ENCODE results near the gene GALNT16.

The GALNT16 gene

GRCh38 chr14:69317102-69317755 lies 57.3 kb downstream of the GALNT16 start:
- DNase-seq (ENCODE audit: low spot score): no peak

DNA sequence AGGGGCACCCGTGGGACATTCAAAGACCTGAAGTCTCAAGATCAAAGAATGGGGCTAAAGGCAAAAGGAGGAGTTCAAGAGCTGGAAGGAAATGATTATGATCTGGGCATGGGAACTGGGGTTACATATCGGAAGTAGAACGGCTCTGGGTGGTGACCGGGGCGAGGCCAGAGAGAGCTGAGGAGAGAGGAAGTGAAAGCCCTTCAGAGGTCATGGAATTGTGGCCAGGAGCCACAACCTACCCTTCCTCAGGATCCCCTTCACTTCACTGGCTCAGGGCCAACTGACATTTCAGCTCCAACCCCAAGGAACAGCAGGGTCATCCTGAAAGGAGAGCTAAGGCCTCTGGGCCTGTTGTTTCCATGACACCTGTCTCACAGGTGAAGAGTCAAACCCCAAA lies 57.8 kb downstream of the GALNT16 start:
- DNase-seq (ENCODE audit: low spot score): no peak

DNA sequence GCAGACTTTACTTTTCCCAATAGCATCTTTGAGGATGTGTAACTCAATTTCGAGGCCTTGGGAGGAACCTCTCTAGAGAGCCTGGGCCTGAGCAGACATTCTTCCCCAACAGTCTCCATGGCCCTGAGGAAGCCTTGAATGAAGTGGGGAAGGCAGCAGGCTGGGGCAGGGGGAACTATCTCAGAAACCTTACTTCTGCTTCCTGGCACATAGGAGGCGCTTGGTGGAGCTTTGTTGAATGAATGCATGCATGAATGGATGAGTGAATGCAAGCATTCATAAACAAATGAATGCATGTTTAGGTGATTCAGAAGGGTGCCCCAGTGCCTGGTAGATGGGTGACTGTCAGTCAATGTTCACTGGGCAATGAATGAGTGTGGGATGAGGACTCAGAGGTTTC lies 58.3 kb downstream of the GALNT16 start:
- DNase-seq (ENCODE audit: low spot score): no peak

GRCh38 chr14:69318901-69319475 lies 59.0 kb downstream of the GALNT16 start:
- no peak for DNase-seq (ENCODE audit: low spot score)

DNA sequence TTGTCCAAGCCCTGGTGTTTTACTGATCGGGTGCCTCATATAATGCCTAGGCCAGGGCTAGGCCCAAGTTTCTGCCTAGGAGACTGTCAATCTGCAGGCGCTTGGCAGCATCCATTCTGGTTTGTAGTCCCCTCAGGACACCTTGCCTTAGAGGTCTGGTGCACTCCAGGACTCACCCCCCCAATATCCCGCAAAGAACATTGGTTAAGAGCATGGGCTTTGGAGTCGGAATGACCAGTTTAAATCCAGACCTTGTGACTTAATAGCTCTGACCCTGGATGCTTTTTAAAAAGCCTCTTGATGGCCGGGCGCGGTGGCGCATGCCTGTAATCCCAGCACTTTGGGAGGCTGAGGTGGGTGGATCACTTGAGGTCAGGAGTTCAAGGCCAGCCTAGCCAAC lies 60.0 kb downstream of the GALNT16 start:
- no peak for DNase-seq (ENCODE audit: low spot score)

DNA sequence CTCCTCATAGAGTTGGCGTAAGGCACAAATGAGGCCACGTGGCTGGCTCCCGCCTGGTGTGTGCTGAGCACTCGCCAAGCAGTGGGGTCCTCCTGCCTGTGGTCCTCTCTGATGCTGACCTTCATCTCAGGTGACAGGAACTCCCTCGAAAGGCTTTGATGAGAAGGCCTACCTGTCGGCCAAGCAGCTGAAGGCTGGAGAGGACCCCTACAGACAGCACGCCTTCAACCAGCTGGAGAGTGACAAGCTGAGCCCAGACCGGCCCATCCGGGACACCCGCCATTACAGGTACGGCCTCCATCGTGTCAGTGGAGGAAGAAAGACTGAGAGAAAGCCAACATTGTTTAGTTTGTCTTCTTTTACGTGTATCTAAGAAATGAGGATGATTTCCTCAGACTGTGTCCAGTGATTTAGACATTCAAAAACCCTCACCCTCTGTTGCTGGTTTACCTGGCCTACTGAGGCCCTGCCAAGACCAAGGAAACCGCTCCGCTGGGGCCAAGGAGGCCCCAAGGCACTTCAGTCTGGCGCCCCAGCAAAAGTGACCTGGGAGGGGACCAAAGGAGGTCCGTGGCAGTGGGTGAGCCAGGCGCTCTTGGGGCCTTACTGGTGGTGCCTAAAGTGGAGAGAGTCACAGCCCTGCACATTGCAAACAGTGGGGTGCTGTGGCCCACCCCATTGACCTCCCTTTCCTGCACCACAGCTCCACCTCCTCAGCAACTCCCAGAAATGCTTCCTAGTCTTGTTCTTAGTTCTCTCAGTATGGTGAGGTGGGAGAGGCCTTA lies 60.8 kb downstream of the GALNT16 start:
- DNase-seq (ENCODE audit: low spot score): no peak

- DNase-seq (ENCODE audit: low spot score): no peak
Measured at GRCh38 chr14:69321601-69322330, 61.8 kb downstream of the GALNT16 start.

GRCh38 chr14:69323266-69323998 lies 63.5 kb downstream of the GALNT16 start:
- DNase-seq (ENCODE audit: low spot score): no peak

GRCh38 chr14:69323999-69324282 lies 64.0 kb downstream of the GALNT16 start:
- DNase-seq (ENCODE audit: low spot score): no peak

DNA sequence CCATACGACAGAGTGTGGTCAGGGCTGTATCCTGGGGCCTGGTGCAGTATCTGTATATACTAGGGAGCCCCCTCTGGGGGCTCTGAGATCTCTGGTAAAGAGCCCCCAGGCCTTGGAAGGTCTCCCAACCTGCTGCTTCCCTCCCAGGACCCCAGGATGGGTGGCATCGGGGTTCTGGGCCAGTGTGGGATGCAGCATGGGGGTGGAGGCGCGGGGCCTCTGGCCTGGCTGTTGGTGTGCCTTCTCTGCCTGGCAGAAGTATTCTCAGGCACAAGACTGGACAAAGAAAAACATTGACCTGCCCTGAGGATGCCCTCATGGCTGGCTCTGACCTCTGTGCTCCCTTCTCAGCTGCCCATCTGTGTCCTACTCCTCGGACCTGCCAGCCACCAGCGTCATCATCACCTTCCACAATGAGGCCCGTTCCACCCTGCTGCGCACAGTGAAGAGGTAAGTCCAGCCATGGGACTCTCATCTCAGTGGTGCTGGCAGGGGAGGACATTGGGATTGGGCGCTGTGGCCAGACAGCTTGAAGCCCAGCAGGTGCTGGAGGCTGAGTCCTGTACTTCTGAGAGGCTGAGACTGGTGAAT lies 64.5 kb downstream of the GALNT16 start:
- no peak for DNase-seq (ENCODE audit: low spot score)

DNA sequence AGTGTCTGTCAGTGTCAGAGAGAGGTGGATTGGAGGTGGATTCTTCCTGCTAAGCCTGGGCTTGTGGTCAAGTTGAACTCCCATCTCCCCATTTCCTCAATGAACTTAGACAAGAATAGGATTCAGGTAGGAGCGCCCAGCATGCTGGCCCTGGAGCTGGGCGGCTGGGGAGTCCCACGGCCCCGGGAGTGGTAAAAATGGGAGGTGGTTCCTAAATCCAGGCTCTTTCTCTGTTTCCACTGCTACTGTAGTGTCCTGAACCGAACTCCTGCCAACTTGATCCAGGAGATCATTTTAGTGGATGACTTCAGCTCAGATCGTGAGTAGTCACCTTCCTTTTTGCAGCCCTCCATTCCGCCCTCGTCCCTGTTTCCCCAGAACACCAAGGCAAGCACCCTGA lies 65.1 kb downstream of the GALNT16 start:
- no peak for DNase-seq (ENCODE audit: low spot score)

DNA sequence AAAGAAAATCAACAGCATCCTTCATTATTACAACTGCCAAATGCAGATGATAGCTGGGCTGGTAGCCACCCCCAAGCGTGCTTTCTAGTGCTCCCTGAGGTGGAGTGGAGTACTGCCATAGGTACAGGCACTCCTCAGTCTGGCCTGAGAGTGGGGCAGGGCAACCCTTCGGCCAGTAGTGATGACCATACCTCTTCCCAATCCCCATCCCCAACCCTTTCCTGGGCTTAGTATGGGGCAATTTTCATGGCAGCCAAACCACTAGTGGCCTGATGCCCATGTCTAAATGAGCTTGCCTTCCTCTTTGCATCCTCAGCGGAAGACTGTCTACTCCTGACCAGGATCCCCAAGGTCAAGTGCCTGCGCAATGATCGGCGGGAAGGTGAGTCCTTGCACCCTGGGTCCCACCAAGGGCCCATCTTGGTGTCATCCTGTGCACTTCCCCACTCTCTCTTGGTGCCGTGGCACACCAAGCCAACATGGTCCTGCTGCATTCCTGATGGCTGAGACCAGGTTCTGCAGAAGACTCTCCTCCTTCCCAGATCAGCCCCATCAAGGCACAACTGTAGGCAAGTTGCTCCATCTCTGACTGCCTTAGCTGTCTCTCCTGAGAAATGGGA lies 65.8 kb downstream of the GALNT16 start:
- no peak for DNase-seq (ENCODE audit: low spot score)

- no peak for DNase-seq (ENCODE audit: low spot score)
Measured at GRCh38 chr14:69326611-69327010, 66.7 kb downstream of the GALNT16 start.

GRCh38 chr14:69327507-69327906 lies 67.5 kb downstream of the GALNT16 start:
- no peak for DNase-seq (ENCODE audit: low spot score)

GRCh38 chr14:69328317-69328716 lies 68.4 kb downstream of the GALNT16 start:
- DNase-seq (ENCODE audit: low spot score): no peak

GRCh38 chr14:69328765-69329164 lies 68.8 kb downstream of the GALNT16 start:
- no peak for DNase-seq (ENCODE audit: low spot score)

DNA sequence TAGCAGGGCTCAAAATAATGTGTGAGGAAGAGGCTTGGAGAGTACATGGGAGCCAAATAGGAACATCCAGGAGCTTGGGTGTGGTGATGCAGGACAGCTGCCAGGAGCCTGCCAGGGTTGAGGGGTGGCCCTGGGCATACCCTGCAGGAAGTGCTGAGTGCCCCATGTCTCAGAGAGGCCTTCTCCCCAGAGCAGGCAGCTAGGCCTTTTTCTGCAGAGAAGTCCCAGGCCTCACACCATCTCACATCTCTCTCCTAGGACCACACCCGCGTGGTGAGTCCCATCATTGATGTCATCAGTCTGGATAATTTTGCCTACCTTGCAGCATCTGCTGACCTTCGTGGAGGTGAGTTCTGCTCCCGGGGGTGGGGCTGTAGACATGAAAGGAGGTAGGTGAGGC lies 71.2 kb downstream of the GALNT16 start:
- no peak for DNase-seq (ENCODE audit: low spot score)

DNA sequence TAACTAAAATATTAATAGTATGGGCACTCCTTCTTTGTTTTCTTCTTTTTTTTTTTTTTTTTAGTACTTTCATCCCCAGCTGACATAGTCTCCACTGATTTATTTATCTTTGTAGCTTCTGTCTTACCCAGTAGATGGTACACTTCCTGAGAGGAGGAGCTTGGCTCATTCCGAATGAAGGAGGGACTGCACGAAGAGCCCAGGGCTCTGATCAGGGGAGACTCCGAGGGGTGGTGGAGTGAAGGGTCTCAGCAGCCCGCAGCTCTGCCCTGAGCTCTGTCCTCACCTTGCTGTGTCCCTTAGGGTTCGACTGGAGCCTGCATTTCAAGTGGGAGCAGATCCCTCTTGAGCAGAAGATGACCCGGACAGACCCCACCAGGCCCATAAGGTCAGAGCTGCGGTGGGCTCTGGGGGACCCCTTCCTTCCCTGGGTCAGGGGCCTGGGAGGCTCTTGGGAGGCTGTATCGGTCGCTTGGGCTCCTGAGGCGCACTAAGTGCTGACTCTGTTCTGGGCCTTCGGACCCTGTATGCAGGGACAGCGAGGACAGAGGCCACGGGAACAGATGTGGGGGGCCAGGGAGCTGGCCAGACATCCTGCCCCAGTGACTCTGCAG lies 72.9 kb downstream of the GALNT16 start:
- no peak for DNase-seq (ENCODE audit: low spot score)

DNA sequence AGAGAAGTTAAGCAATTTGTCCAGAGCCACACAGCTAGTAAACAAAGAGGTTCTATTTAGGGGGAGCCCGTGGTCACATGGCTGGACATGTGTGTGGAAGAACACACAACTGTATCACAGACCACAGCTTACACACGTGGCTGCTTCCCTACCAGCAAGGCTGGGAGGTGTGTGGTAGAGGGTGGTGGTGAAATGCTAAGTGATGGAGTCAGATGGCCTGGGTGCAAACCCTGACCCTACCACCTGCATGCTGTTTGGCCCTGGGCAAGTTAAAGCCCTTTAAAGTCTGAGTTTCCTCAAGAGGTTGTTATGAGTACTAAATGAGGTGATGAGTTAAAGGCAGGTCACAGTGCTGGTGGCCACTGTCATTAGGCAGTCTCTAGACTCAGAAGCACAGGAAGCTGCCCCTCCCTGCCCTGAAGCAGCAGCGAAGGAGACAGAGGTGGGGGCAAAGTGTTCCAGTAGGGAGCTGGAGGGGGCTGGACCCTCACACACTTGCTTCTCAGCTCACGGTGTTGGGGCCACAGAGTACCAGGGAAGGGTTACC lies 73.9 kb downstream of the GALNT16 start:
- DNase-seq (ENCODE audit: low spot score): no peak

DNA sequence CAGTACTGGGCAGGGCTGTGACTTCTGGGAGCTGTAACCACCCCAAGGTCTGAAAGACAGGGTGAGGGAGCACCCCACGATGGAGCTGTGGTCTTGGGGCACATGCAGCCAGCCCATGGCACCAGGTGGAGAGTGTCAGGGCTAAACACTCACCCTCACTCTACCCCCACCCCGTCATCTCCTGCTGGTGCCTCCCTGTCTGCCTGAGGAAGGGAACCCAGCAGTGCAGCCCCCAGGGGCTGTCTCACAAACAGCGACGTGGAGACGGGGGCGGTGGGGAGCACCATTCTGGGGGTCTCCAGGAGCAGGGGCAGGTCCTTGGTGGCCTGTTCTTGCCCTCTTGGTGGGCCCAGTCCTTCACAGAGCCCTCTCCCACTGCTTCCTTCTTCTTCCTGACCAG lies 74.6 kb downstream of the GALNT16 start:
- no peak for DNase-seq (ENCODE audit: low spot score)

GRCh38 chr14:69335371-69335771 lies 75.4 kb downstream of the GALNT16 start:
- no peak for DNase-seq (ENCODE audit: low spot score)
